ENCODE data around the gene ASIC2.

ASIC2 gene

GRCh38 chr17:33052856-33053255 is 240.2 kb downstream of the ASIC2 start:
- Histone ChIP-seq H3K27ac (ENCODE audit: low read depth, low read length) (no peak overlapping the region), H3K4me1 (ENCODE audit: control insufficient read depth in 5 of 5, insufficient read depth in 5 of 5, low read length in 5 of 5) (peaks cover 0 to 4% (median 0%) of the 10 kb centered on the region in 5 donors)

GRCh38 chr17:33050611-33051140 is 242.4 kb downstream of the ASIC2 start:
- no peaks in the 10 kb centered on the region for H3K36me3 ChIP-seq (ENCODE audit: control insufficient read depth in 5 of 5, insufficient read depth in 5 of 5, low read length in 5 of 5)
- no peak overlapping the region for H3K9ac ChIP-seq (ENCODE audit: low read length in 5 of 5)
- H3K9me3 ChIP-seq (ENCODE audit: control insufficient read depth in 5 of 5, low read length in 5 of 5) = no peaks in the 10 kb centered on the region
- peaks cover 0 to 4% (median 2%) of the 10 kb centered on the region in 5 donors for H3K27me3 ChIP-seq (ENCODE audit: control insufficient read depth in 5 of 5, insufficient read depth in 4 of 5, low read length in 5 of 5)
- peaks cover 0 to 4% (median 0%) of the 10 kb centered on the region in 5 donors for H3K4me1 ChIP-seq (ENCODE audit: control insufficient read depth in 5 of 5, insufficient read depth in 5 of 5, low read length in 5 of 5)
- no peak overlapping the region for H3K4me3 ChIP-seq (ENCODE audit: low read depth in 1 of 5, low read length in 5 of 5)
- no peak overlapping the region for H3K27ac ChIP-seq (ENCODE audit: low read depth, low read length)

More at GRCh38 chr17:33052856-33053255, 240.2 kb downstream of the ASIC2 start:
- Histone ChIP-seq H3K9me3 (ENCODE audit: control insufficient read depth in 5 of 5, low read length in 5 of 5) (no peaks in the 10 kb centered on the region), H3K36me3 (ENCODE audit: control insufficient read depth in 5 of 5, insufficient read depth in 5 of 5, low read length in 5 of 5) (no peaks in the 10 kb centered on the region), H3K4me3 (ENCODE audit: low read depth in 1 of 5, low read length in 5 of 5) (no peak overlapping the region), H3K9ac (ENCODE audit: low read length in 5 of 5) (no peak overlapping the region), H3K27me3 (ENCODE audit: control insufficient read depth in 5 of 5, insufficient read depth in 4 of 5, low read length in 5 of 5) (peaks cover 0 to 8% (median 0%) of the 10 kb centered on the region in 5 donors)

GRCh38 chr17:33049781-33050414 is 243.2 kb downstream of the ASIC2 start:
- no peaks in the 10 kb centered on the region for H3K36me3 ChIP-seq (ENCODE audit: control insufficient read depth in 5 of 5, insufficient read depth in 5 of 5, low read length in 5 of 5)
- H3K27me3 ChIP-seq (ENCODE audit: control insufficient read depth in 5 of 5, insufficient read depth in 4 of 5, low read length in 5 of 5) = peaks cover 0 to 4% (median 0%) of the 10 kb centered on the region in 5 donors
- H3K4me3 ChIP-seq (ENCODE audit: low read depth in 1 of 5, low read length in 5 of 5) = no peak overlapping the region
- no peak overlapping the region for H3K9ac ChIP-seq (ENCODE audit: low read length in 5 of 5)
- H3K27ac ChIP-seq (ENCODE audit: low read depth, low read length) = no peak overlapping the region
- H3K9me3 ChIP-seq (ENCODE audit: control insufficient read depth in 5 of 5, low read length in 5 of 5) = no peaks in the 10 kb centered on the region
- peaks cover 0 to 2% (median 0%) of the 10 kb centered on the region in 5 donors for H3K4me1 ChIP-seq (ENCODE audit: control insufficient read depth in 5 of 5, insufficient read depth in 5 of 5, low read length in 5 of 5)

- H3K9ac ChIP-seq (ENCODE audit: low read length in 5 of 5) = no peak overlapping the region
- H3K27ac ChIP-seq (ENCODE audit: low read depth, low read length) = no peak overlapping the region
- no peaks in the 10 kb centered on the region for H3K4me1 ChIP-seq (ENCODE audit: control insufficient read depth in 5 of 5, insufficient read depth in 5 of 5, low read length in 5 of 5)
- H3K4me3 ChIP-seq (ENCODE audit: low read depth in 1 of 5, low read length in 5 of 5) = no peak overlapping the region
- H3K27me3 ChIP-seq (ENCODE audit: control insufficient read depth in 5 of 5, insufficient read depth in 4 of 5, low read length in 5 of 5) = peaks cover 0 to 4% (median 0%) of the 10 kb centered on the region in 5 donors
- no peaks in the 10 kb centered on the region for H3K9me3 ChIP-seq (ENCODE audit: control insufficient read depth in 5 of 5, low read length in 5 of 5)
- H3K36me3 ChIP-seq (ENCODE audit: control insufficient read depth in 5 of 5, insufficient read depth in 5 of 5, low read length in 5 of 5) = no peaks in the 10 kb centered on the region
Measured at GRCh38 chr17:33046361-33047255, 246.5 kb downstream of the ASIC2 start.

- H3K9me3 ChIP-seq (ENCODE audit: control insufficient read depth in 5 of 5, low read length in 5 of 5) = no peaks in the 10 kb centered on the region
- peaks cover 0 to 6% (median 0%) of the 10 kb centered on the region in 5 donors for H3K4me1 ChIP-seq (ENCODE audit: control insufficient read depth in 5 of 5, insufficient read depth in 5 of 5, low read length in 5 of 5)
- no peak overlapping the region for H3K9ac ChIP-seq (ENCODE audit: low read length in 5 of 5)
- H3K4me3 ChIP-seq (ENCODE audit: low read depth in 1 of 5, low read length in 5 of 5) = no peak overlapping the region
- H3K36me3 ChIP-seq (ENCODE audit: control insufficient read depth in 5 of 5, insufficient read depth in 5 of 5, low read length in 5 of 5) = no peaks in the 10 kb centered on the region
- H3K27ac ChIP-seq (ENCODE audit: low read depth, low read length) = no peak overlapping the region
- H3K27me3 ChIP-seq (ENCODE audit: control insufficient read depth in 5 of 5, insufficient read depth in 4 of 5, low read length in 5 of 5) = peaks cover 0 to 4% (median 0%) of the 10 kb centered on the region in 5 donors
Measured at GRCh38 chr17:33045216-33045615, 247.9 kb downstream of the ASIC2 start.

- H3K4me1 ChIP-seq (ENCODE audit: control insufficient read depth in 5 of 5, insufficient read depth in 5 of 5, low read length in 5 of 5) = peaks cover 0 to 11% (median 2%) of the 10 kb centered on the region in 5 donors
- no peaks in the 10 kb centered on the region for H3K9me3 ChIP-seq (ENCODE audit: control insufficient read depth in 5 of 5, low read length in 5 of 5)
- H3K27ac ChIP-seq (ENCODE audit: low read depth, low read length) = no peak overlapping the region
- H3K9ac ChIP-seq (ENCODE audit: low read length in 5 of 5) = no peak overlapping the region
- H3K27me3 ChIP-seq (ENCODE audit: control insufficient read depth in 5 of 5, insufficient read depth in 4 of 5, low read length in 5 of 5) = peaks cover 0 to 4% (median 0%) of the 10 kb centered on the region in 5 donors
- H3K4me3 ChIP-seq (ENCODE audit: low read depth in 1 of 5, low read length in 5 of 5) = no peak overlapping the region
- no peaks in the 10 kb centered on the region for H3K36me3 ChIP-seq (ENCODE audit: control insufficient read depth in 5 of 5, insufficient read depth in 5 of 5, low read length in 5 of 5)
Measured at GRCh38 chr17:33044771-33045170, 248.3 kb downstream of the ASIC2 start.

GRCh38 chr17:33040461-33040860 is 252.6 kb downstream of the ASIC2 start:
- peaks cover 0 to 22% (median 5%) of the 10 kb centered on the region in 5 donors for H3K4me1 ChIP-seq (ENCODE audit: control insufficient read depth in 5 of 5, insufficient read depth in 5 of 5, low read length in 5 of 5)
- H3K27me3 ChIP-seq (ENCODE audit: control insufficient read depth in 5 of 5, insufficient read depth in 4 of 5, low read length in 5 of 5) = peaks cover 0 to 9% (median 5%) of the 10 kb centered on the region in 5 donors
- H3K9me3 ChIP-seq (ENCODE audit: control insufficient read depth in 5 of 5, low read length in 5 of 5) = no peaks in the 10 kb centered on the region
- no peak overlapping the region for H3K4me3 ChIP-seq (ENCODE audit: low read depth in 1 of 5, low read length in 5 of 5)
- no peaks in the 10 kb centered on the region for H3K36me3 ChIP-seq (ENCODE audit: control insufficient read depth in 5 of 5, insufficient read depth in 5 of 5, low read length in 5 of 5)
- H3K9ac ChIP-seq (ENCODE audit: low read length in 5 of 5) = no peak overlapping the region
- H3K27ac ChIP-seq (ENCODE audit: low read depth, low read length) = no peak overlapping the region

- no peak overlapping the region for H3K27ac ChIP-seq (ENCODE audit: low read depth, low read length)
- no peaks in the 10 kb centered on the region for H3K36me3 ChIP-seq (ENCODE audit: control insufficient read depth in 5 of 5, insufficient read depth in 5 of 5, low read length in 5 of 5)
- no peak overlapping the region for H3K9ac ChIP-seq (ENCODE audit: low read length in 5 of 5)
- peaks cover 0 to 9% (median 5%) of the 10 kb centered on the region in 5 donors for H3K27me3 ChIP-seq (ENCODE audit: control insufficient read depth in 5 of 5, insufficient read depth in 4 of 5, low read length in 5 of 5)
- peaks cover 0 to 22% (median 5%) of the 10 kb centered on the region in 5 donors for H3K4me1 ChIP-seq (ENCODE audit: control insufficient read depth in 5 of 5, insufficient read depth in 5 of 5, low read length in 5 of 5)
- H3K9me3 ChIP-seq (ENCODE audit: control insufficient read depth in 5 of 5, low read length in 5 of 5) = peaks cover 0 to 2% (median 0%) of the 10 kb centered on the region in 5 donors
- no peak overlapping the region for H3K4me3 ChIP-seq (ENCODE audit: low read depth in 1 of 5, low read length in 5 of 5)
Measured at GRCh38 chr17:33039874-33040273, 253.2 kb downstream of the ASIC2 start.

- peaks cover 0 to 22% (median 5%) of the 10 kb centered on the region in 5 donors for H3K4me1 ChIP-seq (ENCODE audit: control insufficient read depth in 5 of 5, insufficient read depth in 5 of 5, low read length in 5 of 5)
- peaks cover 0 to 9% (median 5%) of the 10 kb centered on the region in 5 donors for H3K27me3 ChIP-seq (ENCODE audit: control insufficient read depth in 5 of 5, insufficient read depth in 4 of 5, low read length in 5 of 5)
Measured at GRCh38 chr17:33038740-33039139, 254.4 kb downstream of the ASIC2 start.

More at GRCh38 chr17:33038740-33039139, 254.4 kb downstream of the ASIC2 start:
- Histone ChIP-seq H3K27ac (ENCODE audit: low read depth, low read length) (no peak overlapping the region), H3K36me3 (ENCODE audit: control insufficient read depth in 5 of 5, insufficient read depth in 5 of 5, low read length in 5 of 5) (no peaks in the 10 kb centered on the region), H3K9me3 (ENCODE audit: control insufficient read depth in 5 of 5, low read length in 5 of 5) (peaks cover 0 to 4% (median 0%) of the 10 kb centered on the region in 5 donors), H3K9ac (ENCODE audit: low read length in 5 of 5) (no peak overlapping the region), H3K4me3 (ENCODE audit: low read depth in 1 of 5, low read length in 5 of 5) (no peak overlapping the region)
